ENCODE measurements around the gene C11orf86.

C11orf86 gene

DNA sequence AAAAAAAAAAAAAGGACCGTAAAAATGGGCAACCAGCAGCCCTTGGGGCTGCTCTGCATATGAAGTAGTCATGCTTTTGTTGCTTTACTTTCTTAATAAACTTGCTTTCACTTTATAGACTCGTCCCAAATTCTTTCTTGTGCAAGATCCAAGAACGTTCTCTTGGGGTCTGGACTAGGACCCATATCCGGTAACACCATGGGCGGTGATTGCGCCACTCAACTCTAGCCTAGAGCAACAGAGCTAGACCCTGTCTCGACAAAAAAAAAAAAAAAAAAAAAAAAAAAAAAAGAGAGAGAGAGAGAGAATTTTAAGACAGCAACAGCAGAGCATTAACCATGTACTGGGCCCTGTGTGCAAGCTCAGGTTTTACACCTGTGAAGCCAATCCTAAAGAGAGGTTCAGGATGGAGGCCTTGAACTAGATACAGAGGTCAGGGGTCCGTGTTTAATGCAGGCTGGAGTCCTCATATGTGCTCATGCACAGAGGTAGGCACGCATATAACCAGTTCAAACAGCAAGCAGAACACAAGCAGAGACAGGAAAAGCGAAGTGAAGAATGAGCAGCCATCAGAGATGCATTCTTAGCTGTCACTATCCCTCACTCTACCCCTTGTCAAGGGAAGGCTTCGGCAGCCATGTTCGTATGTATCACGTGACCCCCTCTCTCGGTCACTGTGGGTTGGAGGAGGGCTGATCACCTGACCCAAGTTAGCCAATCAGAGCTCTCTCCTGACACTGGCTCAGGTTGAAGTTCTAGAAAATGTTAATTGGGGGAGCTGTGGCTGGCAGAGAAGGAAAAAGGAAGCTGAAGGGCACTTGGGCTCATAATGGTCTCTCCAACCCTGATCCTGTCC lies 31.2 kb downstream of the C11orf86 start:
- TF ChIP-seq Cebpa-rat (IDR thresholded peaks at IDR 0.05), result no peak
- no peak overlapping the region for H3K27ac ChIP-seq
- no peaks in the 10 kb centered on the region for H3K9me3 ChIP-seq
- H3K27me3 ChIP-seq, result no peaks in the 10 kb centered on the region
- no peaks in the 10 kb centered on the region for H3K36me3 ChIP-seq
- no peak overlapping the region for H3K9ac ChIP-seq
- H3K4me3 ChIP-seq, result no peak overlapping the region
- H3K4me1 ChIP-seq, result no peaks in the 10 kb centered on the region
- H4K20me1 ChIP-seq, result no peaks in the 10 kb centered on the region
- H3K4me2 ChIP-seq, result no peak overlapping the region

DNA sequence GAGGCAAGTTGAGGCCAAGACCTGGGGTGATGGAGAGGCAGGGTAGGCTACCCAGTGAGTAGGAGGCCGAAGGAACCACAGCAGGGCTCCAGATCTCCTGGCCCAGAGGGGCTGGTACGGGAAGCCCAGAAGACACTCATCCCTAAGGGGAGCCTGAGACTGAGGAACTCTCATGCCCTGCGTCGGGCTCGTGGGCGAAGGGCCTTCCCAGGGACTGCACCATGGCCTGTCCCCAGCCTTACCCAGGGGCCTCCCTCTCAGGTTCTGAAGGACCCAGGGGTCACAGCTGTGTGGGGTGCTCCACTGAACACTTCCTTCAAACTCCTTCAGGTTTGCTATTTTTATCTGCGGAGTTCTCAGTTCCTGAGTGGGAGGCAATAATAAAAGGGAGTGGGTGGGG lies 32.0 kb downstream of the C11orf86 start:
- no peaks in the 10 kb centered on the region for H3K36me3 ChIP-seq
- no peaks in the 10 kb centered on the region for H4K20me1 ChIP-seq
- H3K27me3 ChIP-seq, result no peaks in the 10 kb centered on the region
- TF ChIP-seq Cebpa-rat (IDR thresholded peaks at IDR 0.05), result no peak
- no peak overlapping the region for H3K4me2 ChIP-seq
- no peaks in the 10 kb centered on the region for H3K4me1 ChIP-seq
- no peak overlapping the region for H3K4me3 ChIP-seq
- H3K9me3 ChIP-seq, result no peaks in the 10 kb centered on the region
- H3K27ac ChIP-seq, result no peak overlapping the region
- H3K9ac ChIP-seq, result no peak overlapping the region

DNA sequence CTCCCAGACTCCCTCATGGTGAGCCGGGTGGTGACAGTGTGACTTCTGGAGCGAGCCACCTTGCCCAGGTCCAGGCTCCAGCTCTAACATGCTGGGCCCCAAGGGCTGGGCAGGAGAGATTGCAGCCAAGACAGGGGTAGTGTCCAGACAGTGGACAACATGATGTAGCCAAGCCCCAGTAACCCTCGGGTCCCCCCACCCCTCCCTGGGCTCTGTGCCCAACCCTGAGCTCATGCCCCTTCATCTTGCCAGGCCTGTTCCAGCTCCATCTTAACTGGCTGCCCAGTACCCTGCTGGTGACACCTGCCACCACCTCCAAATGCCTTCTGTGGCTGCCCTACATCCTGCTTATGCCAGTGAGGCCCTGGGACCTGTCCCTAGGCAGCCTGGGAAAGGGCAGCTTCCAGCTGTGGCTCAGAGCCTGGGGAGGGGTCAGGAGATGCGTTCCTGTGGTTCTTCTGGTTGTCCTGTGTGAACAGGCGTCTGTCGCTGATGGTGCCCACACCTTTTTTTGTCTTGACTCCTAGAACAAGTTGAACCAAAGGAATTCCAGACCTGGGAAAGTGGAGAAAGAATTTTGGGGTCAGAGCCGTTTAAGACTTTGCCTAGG lies 35.3 kb downstream of the C11orf86 start:
- H3K4me3 ChIP-seq, result no peak overlapping the region
- no peaks in the 10 kb centered on the region for H3K36me3 ChIP-seq
- H3K4me1 ChIP-seq, result no peaks in the 10 kb centered on the region
- H3K4me2 ChIP-seq, result no peak overlapping the region
- no peak overlapping the region for H3K27ac ChIP-seq
- no peak overlapping the region for H3K9ac ChIP-seq
- H3K9me3 ChIP-seq, result no peaks in the 10 kb centered on the region
- no peaks in the 10 kb centered on the region for H3K27me3 ChIP-seq
- no peaks in the 10 kb centered on the region for H4K20me1 ChIP-seq
- no peak for TF ChIP-seq Cebpa-rat (IDR thresholded peaks at IDR 0.05)

DNA sequence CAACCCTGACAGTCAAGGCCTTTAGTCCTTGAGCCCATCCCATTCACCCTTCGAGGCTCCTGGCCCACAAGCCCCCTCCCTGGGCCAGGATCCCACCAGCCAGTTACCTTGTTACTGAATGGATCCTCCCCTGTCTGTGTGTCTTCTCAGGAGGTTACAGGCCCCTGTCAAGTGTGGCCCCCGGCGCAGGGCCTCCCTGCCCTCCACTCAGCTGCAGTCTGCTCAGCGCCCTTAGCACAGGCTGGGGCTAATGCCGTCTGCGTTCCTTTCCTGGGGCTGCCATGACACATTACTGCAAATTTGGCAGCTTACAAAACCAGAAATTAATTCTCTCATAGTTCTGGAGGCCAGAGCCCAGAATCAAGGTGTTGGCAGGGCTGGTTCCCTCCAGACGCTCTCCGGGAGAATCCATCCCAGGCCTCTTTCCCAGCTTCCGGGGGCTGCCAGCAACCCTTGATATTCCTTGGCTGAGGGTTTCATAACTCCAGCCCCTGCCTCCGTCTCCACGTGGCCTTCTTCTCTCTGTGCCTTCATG lies 38.5 kb downstream of the C11orf86 start:
- Histone ChIP-seq H3K4me1 (peaks cover 9% of the 10 kb centered on the region), H3K27ac (no peak overlapping the region), H3K9me3 (no peaks in the 10 kb centered on the region), H3K27me3 (no peaks in the 10 kb centered on the region), H3K9ac (no peak overlapping the region), H3K4me2 (no peak overlapping the region), H3K4me3 (no peak overlapping the region), H3K36me3 (no peaks in the 10 kb centered on the region), H4K20me1 (no peaks in the 10 kb centered on the region)
- no peak for TF ChIP-seq Cebpa-rat (IDR thresholded peaks at IDR 0.05)

DNA sequence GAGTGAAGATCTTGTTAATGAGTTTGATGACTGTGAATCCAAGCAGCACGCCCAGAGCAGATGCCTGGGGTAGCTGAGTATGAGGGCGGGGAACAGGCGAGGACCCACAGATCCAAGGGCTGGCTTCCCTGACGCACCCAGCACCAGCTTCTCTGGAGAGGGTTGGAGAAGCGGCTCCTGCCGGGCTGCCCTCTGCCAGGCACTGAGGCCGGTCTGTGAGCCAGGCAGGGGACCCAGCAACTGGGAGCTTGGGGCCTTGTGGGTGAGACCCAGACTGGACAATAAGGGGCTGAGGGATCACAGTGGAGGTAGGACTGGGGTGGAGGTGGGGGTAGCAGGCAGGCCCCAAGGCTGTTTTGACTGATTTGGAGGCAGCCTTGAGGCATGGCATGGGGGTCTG lies 39.2 kb downstream of the C11orf86 start:
- Histone ChIP-seq H3K4me2 (no peak overlapping the region), H3K9me3 (no peaks in the 10 kb centered on the region), H3K4me1 (peaks cover 9% of the 10 kb centered on the region), H3K9ac (no peak overlapping the region), H3K4me3 (no peak overlapping the region), H3K36me3 (no peaks in the 10 kb centered on the region), H4K20me1 (no peaks in the 10 kb centered on the region), H3K27ac (no peak overlapping the region), H3K27me3 (no peaks in the 10 kb centered on the region)
- TF ChIP-seq Cebpa-rat (IDR thresholded peaks at IDR 0.05), result no peak

DNA sequence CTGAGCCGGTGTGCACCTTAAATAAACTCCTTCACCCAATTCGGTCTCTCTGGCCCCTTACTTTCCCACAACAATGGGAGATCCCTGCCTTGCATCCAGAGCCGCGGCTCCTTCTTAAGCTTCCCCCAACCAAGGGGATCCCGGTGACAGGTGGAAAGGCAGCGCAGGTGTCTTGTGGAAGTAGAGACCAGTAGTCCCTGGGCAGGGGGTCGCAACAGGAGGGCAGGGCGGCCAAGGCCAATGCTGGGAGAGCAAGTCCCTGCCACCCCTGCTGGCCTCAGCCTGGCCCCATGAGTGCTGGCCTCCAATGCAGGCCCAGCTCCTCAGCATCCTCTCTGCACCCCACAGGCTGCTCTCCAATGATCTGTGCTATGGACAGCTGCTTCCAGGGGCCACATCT lies 39.9 kb downstream of the C11orf86 start:
- H3K36me3 ChIP-seq, result no peaks in the 10 kb centered on the region
- H3K9me3 ChIP-seq, result no peaks in the 10 kb centered on the region

DNA sequence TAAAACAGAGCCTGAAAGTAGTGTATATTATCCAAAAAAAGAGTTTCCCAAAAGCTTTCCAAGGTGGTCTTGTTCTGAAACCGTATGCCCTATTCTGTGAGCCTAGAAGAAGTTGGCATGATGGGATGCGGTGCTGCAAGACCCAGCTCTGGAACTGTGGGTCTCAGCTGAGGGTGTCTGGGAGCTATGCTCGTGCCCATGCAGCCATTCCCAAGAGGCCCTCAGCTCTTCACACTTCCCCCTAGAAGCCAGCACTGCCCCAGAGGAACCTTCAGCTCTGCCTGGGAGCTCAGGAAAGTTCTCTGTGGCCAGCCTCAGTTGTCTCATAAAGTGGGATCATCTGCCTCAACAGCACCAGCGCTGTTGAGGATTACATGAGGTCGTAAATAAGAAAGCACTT lies 41.4 kb downstream of the C11orf86 start:
- Histone ChIP-seq H4K20me1 (no peaks in the 10 kb centered on the region), H3K27ac (no peak overlapping the region), H3K4me2 (peak overlapping the region; percentile 23), H3K4me1 (peaks cover 9% of the 10 kb centered on the region), H3K4me3 (no peak overlapping the region), H3K9ac (no peak overlapping the region), H3K27me3 (peaks cover 6% of the 10 kb centered on the region; the same call in 1 of the 2 replicates), H3K9me3 (no peaks in the 10 kb centered on the region), H3K36me3 (no peaks in the 10 kb centered on the region)
- TF ChIP-seq Cebpa-rat (IDR thresholded peaks at IDR 0.05), result no peak

More for the DNA sequence above, 39.9 kb downstream of the C11orf86 start:
- Histone ChIP-seq H4K20me1 (no peaks in the 10 kb centered on the region), H3K4me2 (no peak overlapping the region), H3K27me3 (no peaks in the 10 kb centered on the region), H3K4me1 (peaks cover 9% of the 10 kb centered on the region), H3K27ac (no peak overlapping the region), H3K9ac (no peak overlapping the region), H3K4me3 (no peak overlapping the region)
- TF ChIP-seq Cebpa-rat (IDR thresholded peaks at IDR 0.05), result no peak

DNA sequence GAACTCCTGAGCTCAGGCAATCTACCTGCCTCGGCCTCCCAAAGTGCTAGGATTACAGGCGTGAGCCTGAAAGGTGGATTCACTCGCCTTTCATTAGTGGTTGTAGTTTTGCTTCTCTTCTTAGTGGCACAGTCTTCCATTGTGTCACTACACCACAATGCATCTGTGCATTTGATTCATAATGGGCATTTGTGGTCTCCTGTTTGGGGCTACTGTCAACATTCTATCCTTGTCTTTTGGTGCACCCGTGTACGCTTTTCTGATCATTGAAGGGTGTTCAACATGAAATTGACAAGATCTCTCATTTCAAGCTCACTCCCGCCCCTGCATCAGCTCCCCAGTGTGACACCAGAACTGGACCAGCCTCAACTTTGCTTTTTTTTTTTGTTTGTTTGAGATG lies 45.8 kb downstream of the C11orf86 start:
- Histone ChIP-seq H3K4me3 (no peak overlapping the region), H3K9ac (no peak overlapping the region), H3K36me3 (no peaks in the 10 kb centered on the region), H3K27me3 (peaks cover 50% of the 10 kb centered on the region), H3K4me2 (no peak overlapping the region), H3K27ac (no peak overlapping the region), H4K20me1 (peaks cover 30% of the 10 kb centered on the region), H3K4me1 (peaks cover 35% of the 10 kb centered on the region), H3K9me3 (no peaks in the 10 kb centered on the region)
- no peak for TF ChIP-seq Cebpa-rat (IDR thresholded peaks at IDR 0.05)

DNA sequence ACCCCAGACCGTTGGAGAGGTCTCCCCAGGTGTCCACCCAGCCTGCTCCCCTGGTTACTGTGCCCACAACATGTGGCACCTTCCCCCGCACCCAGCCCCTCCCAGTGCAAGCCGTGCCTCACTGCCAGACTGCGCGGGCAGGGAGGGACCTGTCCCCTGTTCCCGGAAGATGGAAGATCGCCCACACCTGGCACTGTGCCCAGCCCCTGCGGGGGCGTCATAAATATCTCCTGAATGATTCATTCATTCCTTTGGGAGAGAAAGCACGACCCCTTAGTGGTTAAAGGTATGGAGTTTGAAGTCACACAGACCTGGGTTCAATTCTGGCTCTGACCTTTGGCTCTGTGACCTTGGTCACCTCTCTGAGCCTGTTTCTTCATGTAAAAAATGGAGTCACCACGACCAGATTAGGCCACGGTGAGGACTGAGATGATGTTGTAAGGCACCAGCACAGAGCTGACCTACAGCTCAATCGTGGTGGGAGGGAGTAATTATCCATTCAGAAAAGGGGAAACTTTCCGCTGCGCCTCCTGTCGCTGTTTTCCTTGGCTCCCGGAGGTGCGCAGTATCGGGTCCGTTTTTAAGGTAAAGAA lies 47.3 kb downstream of the C11orf86 start:
- Histone ChIP-seq H4K20me1 (peaks cover 34% of the 10 kb centered on the region), H3K36me3 (no peaks in the 10 kb centered on the region), H3K9ac (no peak overlapping the region), H3K4me1 (peaks cover 26% of the 10 kb centered on the region), H3K27me3 (peaks cover 61% of the 10 kb centered on the region), H3K4me3 (no peak overlapping the region), H3K27ac (no peak overlapping the region), H3K9me3 (no peaks in the 10 kb centered on the region), H3K4me2 (no peak overlapping the region)
- no peak for TF ChIP-seq Cebpa-rat (IDR thresholded peaks at IDR 0.05)

Data from BLaER1 (cell line).